ENCODE results near the gene OSBPL3. TPM values are rescaled to one million over a fixed set of nuclear protein-coding genes. Genes with fewer than 3 reads are reported as not detected.

The OSBPL3 gene
- polyA plus RNA-seq, 3 donors, result 2.6 to 9.2 (median 3.7) TPM

DNA sequence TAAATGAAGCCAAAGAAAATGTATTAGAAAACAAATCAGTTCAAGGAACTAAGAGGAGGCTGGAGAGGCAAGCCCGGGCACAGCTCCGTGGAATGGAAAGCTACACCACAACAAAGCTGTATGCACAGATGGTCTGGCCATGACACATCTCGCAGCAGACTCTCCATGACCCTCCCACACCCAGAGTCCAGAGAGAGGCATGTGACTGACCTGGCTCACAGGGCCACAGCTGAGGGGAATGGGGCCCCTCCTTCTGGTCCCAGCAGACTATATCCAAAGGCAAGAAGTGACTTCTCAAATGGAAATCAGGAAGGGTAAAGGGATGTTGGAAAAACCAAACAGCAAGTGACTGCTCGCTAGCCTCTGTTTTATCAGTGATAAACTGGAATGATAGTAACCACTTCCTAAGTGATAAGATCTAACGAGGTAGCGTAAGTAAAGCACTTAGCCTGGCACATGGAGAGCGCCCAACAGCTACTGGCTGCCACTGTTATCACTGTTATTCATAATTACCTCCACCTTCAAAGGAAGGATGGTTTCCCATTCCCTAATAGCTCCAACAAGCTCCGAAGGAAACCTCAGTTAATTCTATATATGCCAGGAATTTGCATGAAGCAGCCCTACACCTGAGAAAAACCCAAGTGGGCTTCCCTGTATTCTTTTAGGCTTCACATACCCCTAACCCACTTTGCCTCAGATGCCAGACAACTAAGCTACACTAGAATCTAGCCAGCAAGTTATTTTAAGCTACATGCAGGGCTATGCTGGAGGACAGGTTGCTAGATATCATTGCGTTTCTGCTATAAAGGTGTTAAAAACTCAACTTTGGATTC lies 8.4 kb downstream of the OSBPL3 start:
- Histone ChIP-seq H3K4me3 (replicated peaks in 1 of 3; ENCODE audit: low read depth in 2 of 3, low read length in 3 of 3) (no peak overlapping the region), H3K36me3 (replicated peaks in 1 of 2; ENCODE audit: control insufficient read depth in 1 of 2, insufficient read depth in 2 of 2, low read length in 2 of 2) (no peaks in the 10 kb centered on the region), H3K9me3 (replicated peaks in 1 of 2; ENCODE audit: control insufficient read depth in 1 of 2, insufficient read depth in 1 of 2, low read length in 2 of 2) (no peaks in the 10 kb centered on the region), H3K9ac (ENCODE audit: insufficient read depth, low read length, poor library complexity, severe bottlenecking) (no peak overlapping the region), H3K27ac (ENCODE audit: low read depth in 1 of 2, low read length in 2 of 2) (no peak overlapping the region), H3K27me3 (ENCODE audit: control insufficient read depth in 2 of 2, insufficient read depth in 2 of 2, low read length in 2 of 2) (no peaks in the 10 kb centered on the region), H4K20me1 (ENCODE audit: insufficient read depth, low read length) (no peaks in the 10 kb centered on the region), H3K4me2 (replicated peaks; ENCODE audit: extremely low read depth, low read length, poor library complexity, severe bottlenecking) (no peak overlapping the region), H2AFZ (ENCODE audit: insufficient read depth, low read depth, low read length, poor library complexity, severe bottlenecking) (no peak overlapping the region), H3K4me1 (ENCODE audit: control insufficient read depth in 1 of 2, insufficient read depth in 2 of 2, low read length in 2 of 2) (no peaks in the 10 kb centered on the region), H3K79me2 (ENCODE audit: insufficient read depth, low read length) (peaks cover 3% of the 10 kb centered on the region)
- 86% methylated on average over 8 of the region's 9 CpGs for WGBS (ENCODE audit: insufficient coverage)
- Mint-ChIP-seq H3K9me3 (no peaks in the 10 kb centered on the region), H3K36me3 (peaks cover 2 to 10% of the 10 kb centered on the region in 2 donors), H3K4me3 (no peak overlapping the region), H3K27ac (peak overlapping the region in 2 of 7 donors; percentile 25 to 48), H3K27me3 (ENCODE audit: low read depth in 3 of 3) (peaks cover 1 to 2% (median 1%) of the 10 kb centered on the region in 3 donors), H3K4me1 (peaks cover 11% of the 10 kb centered on the region)
- intact Hi-C loops (cut with micrococcal nuclease), result no loop called here
- no peak for DNase-seq
- TF ChIP-seq, protein P1, sequence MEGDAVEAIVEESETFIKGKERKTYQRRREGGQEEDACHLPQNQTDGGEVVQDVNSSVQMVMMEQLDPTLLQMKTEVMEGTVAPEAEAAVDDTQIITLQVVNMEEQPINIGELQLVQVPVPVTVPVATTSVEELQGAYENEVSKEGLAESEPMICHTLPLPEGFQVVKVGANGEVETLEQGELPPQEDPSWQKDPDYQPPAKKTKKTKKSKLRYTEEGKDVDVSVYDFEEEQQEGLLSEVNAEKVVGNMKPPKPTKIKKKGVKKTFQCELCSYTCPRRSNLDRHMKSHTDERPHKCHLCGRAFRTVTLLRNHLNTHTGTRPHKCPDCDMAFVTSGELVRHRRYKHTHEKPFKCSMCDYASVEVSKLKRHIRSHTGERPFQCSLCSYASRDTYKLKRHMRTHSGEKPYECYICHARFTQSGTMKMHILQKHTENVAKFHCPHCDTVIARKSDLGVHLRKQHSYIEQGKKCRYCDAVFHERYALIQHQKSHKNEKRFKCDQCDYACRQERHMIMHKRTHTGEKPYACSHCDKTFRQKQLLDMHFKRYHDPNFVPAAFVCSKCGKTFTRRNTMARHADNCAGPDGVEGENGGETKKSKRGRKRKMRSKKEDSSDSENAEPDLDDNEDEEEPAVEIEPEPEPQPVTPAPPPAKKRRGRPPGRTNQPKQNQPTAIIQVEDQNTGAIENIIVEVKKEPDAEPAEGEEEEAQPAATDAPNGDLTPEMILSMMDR (IDR thresholded peaks at IDR 0.05), result no peak

- Histone ChIP-seq H3K27me3 (ENCODE audit: control insufficient read depth in 2 of 2, insufficient read depth in 2 of 2, low read length in 2 of 2) (no peaks in the 10 kb centered on the region), H3K4me3 (replicated peaks in 1 of 3; ENCODE audit: low read depth in 2 of 3, low read length in 3 of 3) (no peak overlapping the region), H3K4me2 (replicated peaks; ENCODE audit: extremely low read depth, low read length, poor library complexity, severe bottlenecking) (no peak overlapping the region), H3K9me3 (replicated peaks in 1 of 2; ENCODE audit: control insufficient read depth in 1 of 2, insufficient read depth in 1 of 2, low read length in 2 of 2) (no peaks in the 10 kb centered on the region), H3K9ac (ENCODE audit: insufficient read depth, low read length, poor library complexity, severe bottlenecking) (no peak overlapping the region), H3K36me3 (replicated peaks in 1 of 2; ENCODE audit: control insufficient read depth in 1 of 2, insufficient read depth in 2 of 2, low read length in 2 of 2) (no peaks in the 10 kb centered on the region), H3K4me1 (ENCODE audit: control insufficient read depth in 1 of 2, insufficient read depth in 2 of 2, low read length in 2 of 2) (peaks cover 6% of the 10 kb centered on the region in 2 donors), H4K20me1 (ENCODE audit: insufficient read depth, low read length) (no peaks in the 10 kb centered on the region), H2AFZ (ENCODE audit: insufficient read depth, low read depth, low read length, poor library complexity, severe bottlenecking) (no peak overlapping the region), H3K79me2 (ENCODE audit: insufficient read depth, low read length) (peaks cover 3% of the 10 kb centered on the region), H3K27ac (ENCODE audit: low read depth in 1 of 2, low read length in 2 of 2) (no peak overlapping the region)
- no peaks in the 10 kb centered on the region for H3K9me3 Mint-ChIP-seq
- WGBS (ENCODE audit: insufficient coverage), result 100% methylated on average over 2 of the region's 4 CpGs
- H3K4me3 Mint-ChIP-seq, result no peak overlapping the region
- no peak overlapping the region for H3K27ac Mint-ChIP-seq
- peaks cover 1 to 2% (median 1%) of the 10 kb centered on the region in 3 donors for H3K27me3 Mint-ChIP-seq (ENCODE audit: low read depth in 3 of 3)
- DNase-seq, result no peak
- intact Hi-C loops (cut with micrococcal nuclease), result no loop called here
- peaks cover 18% of the 10 kb centered on the region for H3K4me1 Mint-ChIP-seq
- peaks cover 2 to 6% of the 10 kb centered on the region in 2 donors for H3K36me3 Mint-ChIP-seq
- TF ChIP-seq, protein P1 (IDR thresholded peaks at IDR 0.05), result no peak
Observed at GRCh38 chr7:24970676-24971075, 9.3 kb downstream of the OSBPL3 start.
